Lower leg skin (tissue), 3 donors: Measurements from ENCODE around the gene INF2.

Source experiments
- POLR2A ChIP-seq, 2 donors: fragments of 450-650 bp; IDR thresholded peaks; one replicate each; pipeline ENCODE4 v1.6.1; 2016 to 2017; ENCODE audit warnings: antibody characterized with exemption in 2 of 2, mild to moderate bottlenecking in 1 of 2, moderate library complexity in 1 of 2
- TF ChIP-seq, protein P1 (sequence below), 3 donors: fragments of 450-650 bp; IDR thresholded peaks; one replicate each; pipeline ENCODE4 v1.5.1; 2016; ENCODE audit warnings: antibody characterized with exemption in 3 of 3, mild to moderate bottlenecking in 3 of 3, moderate library complexity in 2 of 3

DNA sequence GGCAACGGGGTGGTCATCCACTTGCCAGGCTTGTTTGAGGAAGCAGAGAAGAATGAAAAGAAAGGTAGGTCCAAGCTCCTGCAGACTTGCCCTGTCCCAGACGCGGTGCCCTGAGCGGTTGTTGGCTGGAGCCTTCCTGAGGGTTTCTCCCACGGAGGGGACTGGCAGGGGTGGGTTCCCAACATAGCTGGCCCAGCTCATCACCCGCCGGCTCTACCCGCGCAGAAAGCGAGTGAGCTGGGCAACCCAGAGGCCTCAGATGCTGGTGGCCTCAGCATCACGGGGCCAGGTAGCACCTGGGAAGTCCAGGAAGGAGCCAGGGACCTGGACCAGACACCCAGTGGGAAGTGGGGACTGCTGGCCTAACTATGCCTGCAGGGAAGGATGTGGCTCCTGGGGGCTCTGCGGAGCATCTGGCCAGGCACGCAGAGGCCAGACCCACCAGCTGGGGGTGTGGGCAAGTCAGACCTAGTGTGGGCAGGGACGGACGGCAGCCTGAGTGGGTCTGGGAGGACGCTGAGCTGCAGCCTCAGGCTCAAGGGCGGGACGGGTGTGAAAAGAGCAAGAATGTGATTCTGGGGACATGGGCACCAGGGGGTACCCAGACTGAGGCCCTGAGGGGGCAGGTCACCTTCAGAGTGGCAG lies 49.1 kb downstream of the INF2 start:
- TF ChIP-seq, protein P1, sequence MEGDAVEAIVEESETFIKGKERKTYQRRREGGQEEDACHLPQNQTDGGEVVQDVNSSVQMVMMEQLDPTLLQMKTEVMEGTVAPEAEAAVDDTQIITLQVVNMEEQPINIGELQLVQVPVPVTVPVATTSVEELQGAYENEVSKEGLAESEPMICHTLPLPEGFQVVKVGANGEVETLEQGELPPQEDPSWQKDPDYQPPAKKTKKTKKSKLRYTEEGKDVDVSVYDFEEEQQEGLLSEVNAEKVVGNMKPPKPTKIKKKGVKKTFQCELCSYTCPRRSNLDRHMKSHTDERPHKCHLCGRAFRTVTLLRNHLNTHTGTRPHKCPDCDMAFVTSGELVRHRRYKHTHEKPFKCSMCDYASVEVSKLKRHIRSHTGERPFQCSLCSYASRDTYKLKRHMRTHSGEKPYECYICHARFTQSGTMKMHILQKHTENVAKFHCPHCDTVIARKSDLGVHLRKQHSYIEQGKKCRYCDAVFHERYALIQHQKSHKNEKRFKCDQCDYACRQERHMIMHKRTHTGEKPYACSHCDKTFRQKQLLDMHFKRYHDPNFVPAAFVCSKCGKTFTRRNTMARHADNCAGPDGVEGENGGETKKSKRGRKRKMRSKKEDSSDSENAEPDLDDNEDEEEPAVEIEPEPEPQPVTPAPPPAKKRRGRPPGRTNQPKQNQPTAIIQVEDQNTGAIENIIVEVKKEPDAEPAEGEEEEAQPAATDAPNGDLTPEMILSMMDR (IDR thresholded peaks at IDR 0.05) = no peak
- TF ChIP-seq POLR2A (IDR thresholded peaks at IDR 0.05) = no peak
